Left ventricle myocardium inferior (tissue), 1 donor: Measurements from ENCODE around the gene ATP11B. TPM values are rescaled to one million over a fixed set of nuclear protein-coding genes. Genes with fewer than 3 reads are reported as not detected.
A peak's percentile ranks its signal among the peaks of the same experiment; 100 is the strongest.
"Not testable (repeated sequence)": the region's sequence is repeated elsewhere in the genome, so short reads cannot be mapped to it uniquely, and the experiment has no call there.

Experiments
- DNase-seq: peaks from one replicate; pipeline ENCODE4 v3.0.0-alpha.2; 2020
- H3K27ac ChIP-seq: fragments of 200-600 bp; replicated peaks from 2 replicates; pipeline ENCODE4 v1.8.0; 2021
- H3K27me3 ChIP-seq: fragments of 200-600 bp; 2 replicates; pipeline ENCODE4 v1.8.0; 2021; ENCODE audit warnings: low read depth
- H3K36me3 ChIP-seq: fragments of 200-600 bp; 2 replicates; pipeline ENCODE4 v1.8.0; 2021
- H3K4me1 ChIP-seq: fragments of 200-600 bp; 2 replicates; pipeline ENCODE4 v1.8.0; 2021
- H3K4me3 ChIP-seq: fragments of 200-600 bp; 2 replicates; pipeline ENCODE4 v1.8.0; 2021; ENCODE audit warnings: mild to moderate bottlenecking, moderate library complexity
- H3K9me3 ChIP-seq: fragments of 200-600 bp; replicated peaks from 2 replicates; pipeline ENCODE4 v1.8.0; 2021
- intact Hi-C: fragments of 100-400 bp; cut with micrococcal nuclease; formaldehyde crosslinking; loops from one replicate; pipeline ENCODE4 v1.11.0; 2022
- total RNA-seq: library from RNA; stranded (reverse); fragmentation: NEBNext Ultra II Directional; extraction: Animal tissue kit (Norgen Biotek cat#: 25700); gene quantifications from one replicate; pipeline ENCODE4 v1.2.1, GENCODE V29; 2021
- TF ChIP-seq, protein P1 (sequence below): fragments of 200-600 bp; IDR thresholded peaks from 2 replicates; pipeline ENCODE4 v1.8.0; 2021; ENCODE audit warnings: antibody characterized with exemption, mild to moderate bottlenecking, borderline replicate concordance
- donor health status: DM: no; HTN: yes; CAD: no; lungs with severe emphysema.

Gene ATP11B
- total RNA-seq, 1 donor from 2014 or later: 32.4 TPM

DNA sequence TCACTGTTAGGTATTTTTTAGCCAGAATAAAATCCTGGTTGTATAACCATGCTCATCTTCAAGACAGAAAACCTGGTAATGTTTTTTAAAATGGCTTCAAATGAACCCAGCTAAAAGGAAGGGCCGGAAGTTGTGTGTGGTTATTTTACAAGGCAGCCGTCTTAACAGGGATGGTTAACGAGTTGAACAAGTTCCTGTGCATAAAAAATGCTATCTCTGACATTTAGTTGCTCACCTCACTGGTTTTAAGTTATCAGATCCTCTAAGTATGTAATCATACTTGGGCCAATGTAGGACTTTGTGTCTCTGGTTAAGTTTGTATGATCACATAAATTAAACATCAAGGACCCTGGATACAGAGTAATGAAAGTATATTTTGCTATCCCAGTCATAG, 2.1 kb downstream of the ATP11B start:
- no peaks in the 10 kb centered on the region for H3K9me3 ChIP-seq
- no peaks in the 10 kb centered on the region for H3K36me3 ChIP-seq
- H3K27ac ChIP-seq: no peak overlapping the region
- DNase-seq: no peak
- no peaks in the 10 kb centered on the region for H3K27me3 ChIP-seq
- H3K4me1 ChIP-seq: peaks cover 59% of the 10 kb centered on the region
- TF ChIP-seq, protein P1, sequence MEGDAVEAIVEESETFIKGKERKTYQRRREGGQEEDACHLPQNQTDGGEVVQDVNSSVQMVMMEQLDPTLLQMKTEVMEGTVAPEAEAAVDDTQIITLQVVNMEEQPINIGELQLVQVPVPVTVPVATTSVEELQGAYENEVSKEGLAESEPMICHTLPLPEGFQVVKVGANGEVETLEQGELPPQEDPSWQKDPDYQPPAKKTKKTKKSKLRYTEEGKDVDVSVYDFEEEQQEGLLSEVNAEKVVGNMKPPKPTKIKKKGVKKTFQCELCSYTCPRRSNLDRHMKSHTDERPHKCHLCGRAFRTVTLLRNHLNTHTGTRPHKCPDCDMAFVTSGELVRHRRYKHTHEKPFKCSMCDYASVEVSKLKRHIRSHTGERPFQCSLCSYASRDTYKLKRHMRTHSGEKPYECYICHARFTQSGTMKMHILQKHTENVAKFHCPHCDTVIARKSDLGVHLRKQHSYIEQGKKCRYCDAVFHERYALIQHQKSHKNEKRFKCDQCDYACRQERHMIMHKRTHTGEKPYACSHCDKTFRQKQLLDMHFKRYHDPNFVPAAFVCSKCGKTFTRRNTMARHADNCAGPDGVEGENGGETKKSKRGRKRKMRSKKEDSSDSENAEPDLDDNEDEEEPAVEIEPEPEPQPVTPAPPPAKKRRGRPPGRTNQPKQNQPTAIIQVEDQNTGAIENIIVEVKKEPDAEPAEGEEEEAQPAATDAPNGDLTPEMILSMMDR: no peak
- intact Hi-C loops: no loop called here
- H3K4me3 ChIP-seq: peak overlapping the region; percentile 93

DNA sequence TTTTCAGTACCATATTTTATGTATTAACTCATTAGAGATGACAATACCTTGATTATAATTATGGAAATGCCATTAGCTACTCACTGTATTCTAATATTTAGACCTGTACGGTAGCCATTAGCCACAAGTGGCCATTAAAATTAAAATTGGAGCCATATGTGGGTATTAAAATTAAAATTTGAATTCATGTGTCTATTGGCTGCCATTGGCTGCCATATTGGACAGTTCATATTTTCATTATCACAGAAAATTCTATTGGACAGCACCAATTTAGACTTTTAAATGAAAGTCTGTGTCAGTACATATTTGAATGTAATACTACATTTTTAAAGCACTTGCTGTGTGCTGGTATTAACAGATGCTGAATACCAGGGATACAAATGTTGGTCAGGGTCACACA, 3.0 kb downstream of the ATP11B start:
- intact Hi-C loops: no loop called here
- DNase-seq: no peak
- TF ChIP-seq, protein P1: no peak
- H3K9me3 ChIP-seq: no peaks in the 10 kb centered on the region
- no peaks in the 10 kb centered on the region for H3K36me3 ChIP-seq
- no peak overlapping the region for H3K4me3 ChIP-seq
- peaks cover 59% of the 10 kb centered on the region for H3K4me1 ChIP-seq
- no peaks in the 10 kb centered on the region for H3K27me3 ChIP-seq
- no peak overlapping the region for H3K27ac ChIP-seq

DNA sequence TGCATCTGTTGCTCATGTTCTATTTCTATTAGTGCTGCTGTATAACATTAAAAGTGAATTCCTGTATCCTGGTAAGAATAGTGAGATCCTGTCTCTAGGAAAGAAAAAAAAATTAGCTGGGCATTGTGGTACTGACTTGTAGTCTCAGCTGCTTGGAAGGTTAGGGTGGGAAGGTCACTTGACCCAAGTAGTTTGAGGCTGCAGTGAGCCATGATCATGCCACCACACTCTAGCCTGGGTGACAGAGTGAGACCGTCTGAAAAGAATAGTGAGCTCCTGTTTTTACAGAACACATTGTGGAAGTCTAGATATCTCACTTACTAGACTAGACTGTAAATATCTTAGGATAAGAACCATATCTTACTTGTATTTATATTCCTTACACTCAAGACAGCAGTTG, 4.6 kb downstream of the ATP11B start:
- H3K4me1 ChIP-seq: peaks cover 64% of the 10 kb centered on the region
- H3K4me3 ChIP-seq: no peak overlapping the region
- H3K27me3 ChIP-seq: no peaks in the 10 kb centered on the region
- H3K36me3 ChIP-seq: no peaks in the 10 kb centered on the region
- no peak for DNase-seq
- TF ChIP-seq, protein P1: no peak
- H3K9me3 ChIP-seq: no peaks in the 10 kb centered on the region
- peak overlapping the region; percentile 31 for H3K27ac ChIP-seq
- intact Hi-C loops: no loop called here

DNA sequence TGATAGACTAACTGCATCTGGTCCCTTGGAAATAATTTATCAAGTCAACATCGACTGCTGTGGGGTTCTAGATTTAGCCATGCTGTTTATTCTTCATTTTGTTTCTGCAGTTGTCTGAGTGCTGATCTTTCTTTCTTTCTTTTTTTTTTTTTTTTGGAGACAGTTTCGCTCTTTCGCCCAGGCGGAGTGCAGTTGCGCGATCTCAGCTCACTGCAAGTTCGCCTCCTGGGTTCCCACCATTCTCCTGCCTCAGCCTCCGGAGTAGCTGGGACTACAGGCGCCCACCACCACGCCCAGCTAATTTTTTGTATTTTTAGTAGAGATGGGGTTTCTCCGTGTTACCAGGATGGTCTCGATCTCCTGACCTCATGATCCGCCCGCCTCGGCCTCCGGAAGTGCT, 5.8 kb downstream of the ATP11B start:
- H3K9me3 ChIP-seq, H3K36me3 ChIP-seq, intact Hi-C loops, DNase-seq, H3K27ac ChIP-seq, H3K27me3 ChIP-seq, H3K4me3 ChIP-seq: not testable (repeated sequence)
- peaks cover 66% of the 10 kb centered on the region for H3K4me1 ChIP-seq

DNA sequence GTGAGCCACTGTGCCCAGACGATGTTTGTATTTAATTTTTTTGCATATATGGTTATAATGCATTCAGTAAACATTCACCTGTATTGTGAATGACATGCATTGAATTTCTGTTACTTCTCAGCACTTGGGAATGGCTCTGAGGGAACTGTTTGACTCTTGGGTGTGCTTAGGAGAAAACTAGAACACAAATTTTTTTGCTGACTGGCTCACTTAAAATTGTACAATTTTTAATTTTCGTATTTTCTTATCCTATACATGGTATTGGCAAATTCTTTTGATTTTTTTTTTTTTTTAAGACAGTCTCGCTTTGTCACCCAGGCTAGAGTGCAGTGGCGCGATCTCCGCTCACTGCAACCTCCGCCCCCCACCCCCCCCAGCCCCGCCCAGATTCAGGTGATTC, 7.2 kb downstream of the ATP11B start:
- intact Hi-C loops: no loop called here
- Histone ChIP-seq H3K27ac (no peak overlapping the region), H3K27me3 (no peaks in the 10 kb centered on the region), H3K9me3 (no peaks in the 10 kb centered on the region), H3K4me3 (no peak overlapping the region), H3K4me1 (peaks cover 56% of the 10 kb centered on the region), H3K36me3 (no peaks in the 10 kb centered on the region)
- no peak for DNase-seq
- TF ChIP-seq, protein P1: no peak

DNA sequence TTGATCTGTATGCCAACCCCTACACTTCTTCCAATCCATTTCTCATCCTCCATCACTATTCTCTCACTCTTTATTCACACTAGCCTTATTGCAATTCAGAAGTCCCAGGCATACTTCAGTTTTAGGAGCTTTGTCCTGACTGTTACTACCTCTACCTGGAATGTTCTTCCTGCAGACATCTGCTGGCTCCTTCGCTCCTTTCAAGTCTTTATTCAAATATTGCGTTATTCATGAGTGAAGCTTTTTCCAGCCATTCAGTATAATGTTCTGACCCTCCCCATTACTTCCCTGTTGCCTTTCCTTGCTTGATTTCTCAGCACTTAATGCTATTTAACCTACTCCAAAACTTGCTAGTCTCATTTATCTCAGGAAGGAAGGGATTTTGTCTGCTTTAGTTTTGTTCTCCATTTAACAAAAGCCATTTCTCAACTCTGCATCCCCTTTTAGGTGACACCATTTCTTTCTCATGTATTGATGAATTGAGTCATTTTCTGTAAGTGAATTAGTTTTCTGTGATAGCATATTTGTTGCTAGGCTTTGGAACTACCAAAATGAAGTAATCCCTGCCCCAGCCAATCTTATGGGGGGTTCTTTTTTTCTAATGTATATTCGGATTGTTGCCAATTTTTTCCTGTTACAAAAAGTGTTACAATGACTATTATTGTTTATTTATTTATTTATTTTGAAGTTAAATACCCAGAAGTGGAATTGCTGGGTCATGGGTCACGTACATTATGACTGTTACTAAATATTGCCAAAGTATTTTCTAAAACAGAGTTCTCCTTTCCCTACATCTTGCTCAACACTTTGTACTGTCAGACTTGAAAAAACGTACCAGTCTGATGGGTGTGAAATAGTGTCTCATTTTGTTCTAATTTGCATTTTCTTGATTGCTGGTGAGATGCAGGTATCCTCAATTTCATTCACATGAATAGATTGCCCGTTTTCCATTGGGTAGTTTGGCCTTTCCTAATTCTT, 9.4 kb downstream of the ATP11B start:
- H3K4me1 ChIP-seq: peaks cover 59% of the 10 kb centered on the region
- no peak for DNase-seq
- H3K36me3 ChIP-seq: no peaks in the 10 kb centered on the region
- H3K4me3 ChIP-seq: no peak overlapping the region
- TF ChIP-seq, protein P1: no peak
- no peaks in the 10 kb centered on the region for H3K27me3 ChIP-seq
- intact Hi-C loops: no loop called here
- peak overlapping the region; percentile 10 for H3K27ac ChIP-seq
- no peaks in the 10 kb centered on the region for H3K9me3 ChIP-seq
